CD4-positive, alpha-beta T cell treated with Interleukin-10 for 1 hour (primary cell): ENCODE measurements around the gene FOXJ3.

Experiments used
- DNase-seq: peaks from one replicate; pipeline ENCODE4 v3.0.0-alpha.2; 2020

FOXJ3 gene

DNA sequence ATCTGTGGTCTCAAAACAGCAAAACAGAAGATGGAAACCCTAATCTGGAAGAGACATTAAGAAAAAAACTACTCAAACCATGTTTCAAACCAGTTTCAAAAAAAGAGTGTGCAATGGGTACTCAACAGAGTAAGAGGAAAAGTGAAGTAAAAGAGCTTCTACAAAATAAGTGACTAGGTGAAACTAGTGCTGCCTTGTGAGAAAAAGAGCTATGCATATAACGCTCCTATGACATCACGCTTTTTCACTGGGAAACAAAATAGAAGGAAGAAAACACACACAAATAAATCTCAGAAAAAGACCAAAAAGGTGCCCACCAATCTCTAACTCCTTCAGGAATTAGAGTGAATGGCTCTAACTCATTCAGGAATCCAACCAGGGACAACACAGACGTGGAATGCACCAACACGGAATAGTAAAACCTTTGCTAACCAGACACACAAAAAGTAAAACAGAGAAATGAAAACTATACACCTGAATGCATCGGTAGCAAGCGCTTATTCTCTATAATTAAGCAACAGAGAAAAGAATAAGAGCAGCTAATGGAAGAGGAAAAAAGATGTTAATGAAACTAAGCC lies 1.3 kb downstream of the FOXJ3 start:
- DNase-seq = no peak

DNA sequence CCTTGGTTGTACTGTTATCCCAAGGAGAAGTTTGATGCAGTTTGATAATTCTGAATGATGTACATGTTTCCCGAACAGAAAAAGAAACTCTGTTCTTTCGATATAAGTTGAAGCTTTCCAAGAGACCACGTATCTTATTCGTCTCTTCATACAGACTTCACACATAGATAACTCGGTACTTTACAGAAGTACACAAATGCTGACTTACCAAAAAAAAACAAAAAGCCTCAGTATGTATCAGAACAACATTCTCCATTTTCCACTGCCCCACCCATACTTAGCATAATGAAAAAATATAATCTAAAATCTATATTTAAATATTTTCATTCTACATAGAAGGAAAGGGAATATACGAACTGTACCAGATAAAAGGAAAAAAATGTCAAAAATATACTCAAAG lies 2.2 kb downstream of the FOXJ3 start:
- DNase-seq = no peak

DNA sequence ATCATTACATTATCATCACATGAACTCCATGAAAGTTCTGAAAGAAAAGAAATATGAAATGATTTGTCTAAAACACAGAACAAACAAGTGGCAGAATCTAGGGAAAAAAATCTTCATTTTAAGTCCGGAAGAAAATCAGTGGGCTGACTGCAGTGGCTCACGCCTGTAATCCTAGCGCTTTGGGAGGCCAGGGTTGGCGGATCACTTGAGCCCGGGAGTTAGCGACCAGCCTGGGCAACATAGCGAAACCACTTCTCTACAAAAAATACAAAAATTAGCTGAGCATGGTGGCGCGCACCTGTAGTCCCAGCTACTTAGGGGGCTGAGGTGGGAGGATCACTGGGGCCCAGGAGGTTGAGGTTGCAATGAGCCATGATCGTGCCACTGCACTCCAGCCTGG lies 4.8 kb downstream of the FOXJ3 start:
- no peak for DNase-seq

DNA sequence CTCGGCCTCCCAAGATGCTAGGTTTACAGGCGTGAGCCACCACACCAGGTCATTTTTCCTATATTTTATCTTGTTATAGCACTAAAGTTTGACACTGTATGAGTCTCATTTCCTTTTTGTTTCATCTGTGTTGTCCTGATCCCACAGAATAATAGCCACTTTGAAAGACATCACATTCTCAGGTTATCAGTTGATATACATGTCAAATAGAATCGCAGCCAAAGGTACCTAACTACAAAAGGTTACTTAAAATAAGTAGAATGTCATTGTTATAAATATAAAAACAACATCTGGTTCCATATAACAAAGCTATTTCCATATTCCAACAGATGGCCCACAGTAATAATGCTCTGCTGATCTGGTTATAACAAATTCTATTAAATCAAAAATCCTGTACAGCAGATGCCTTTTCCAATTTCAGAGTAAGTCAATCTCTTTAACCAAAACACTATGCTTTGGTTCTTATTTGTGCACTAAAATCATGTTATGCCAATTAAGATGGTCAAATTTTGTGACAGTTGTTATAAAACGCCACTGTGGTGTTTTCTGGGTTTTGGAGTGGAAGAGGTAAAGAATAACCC lies 6.0 kb downstream of the FOXJ3 start:
- DNase-seq = no peak

DNA sequence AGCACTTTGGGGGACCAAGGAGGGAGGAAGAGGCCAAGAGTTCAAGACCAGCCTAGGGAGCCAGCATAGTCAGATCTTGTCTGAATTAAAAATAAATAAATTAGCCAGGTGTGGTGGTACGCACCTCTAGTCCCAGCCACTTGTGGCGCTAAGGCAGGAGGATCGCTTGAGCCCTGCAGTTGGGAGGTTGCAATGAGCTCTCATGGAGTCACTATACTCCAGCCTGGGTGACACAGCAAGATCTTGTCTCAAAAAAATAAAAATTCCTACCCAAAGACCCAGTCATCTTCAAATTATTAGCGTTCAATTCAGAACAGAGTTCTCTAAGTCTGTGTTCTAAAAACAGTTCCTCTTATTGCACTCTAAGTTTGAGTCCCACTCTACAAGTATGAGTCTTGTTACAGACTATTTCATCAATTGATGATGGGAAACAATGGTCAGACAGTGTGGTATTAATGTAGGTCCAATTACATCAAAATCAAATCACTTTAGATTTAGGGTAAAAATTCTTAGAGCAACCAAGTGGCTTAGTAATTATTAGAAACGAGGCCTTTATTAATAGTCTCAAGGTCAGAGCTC lies 6.9 kb downstream of the FOXJ3 start:
- DNase-seq = no peak

DNA sequence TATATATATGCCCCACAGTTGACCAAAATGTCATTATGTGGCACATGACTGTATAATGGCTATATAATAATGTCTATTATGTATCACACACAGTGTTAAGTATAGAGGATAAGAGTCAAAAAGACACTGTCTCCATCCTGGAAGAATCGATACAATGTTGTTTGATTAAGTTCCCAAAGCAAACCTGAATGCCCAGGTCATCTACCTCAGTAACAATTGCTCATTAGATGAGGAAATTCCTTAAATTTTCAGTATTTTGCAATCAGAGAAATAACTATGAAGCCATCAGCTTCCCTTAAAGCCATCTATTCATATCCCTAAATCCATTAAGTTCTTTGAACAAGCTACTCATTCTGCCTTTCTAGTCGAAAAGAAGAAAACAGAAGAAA lies 10.0 kb downstream of the FOXJ3 start:
- no peak for DNase-seq

DNA sequence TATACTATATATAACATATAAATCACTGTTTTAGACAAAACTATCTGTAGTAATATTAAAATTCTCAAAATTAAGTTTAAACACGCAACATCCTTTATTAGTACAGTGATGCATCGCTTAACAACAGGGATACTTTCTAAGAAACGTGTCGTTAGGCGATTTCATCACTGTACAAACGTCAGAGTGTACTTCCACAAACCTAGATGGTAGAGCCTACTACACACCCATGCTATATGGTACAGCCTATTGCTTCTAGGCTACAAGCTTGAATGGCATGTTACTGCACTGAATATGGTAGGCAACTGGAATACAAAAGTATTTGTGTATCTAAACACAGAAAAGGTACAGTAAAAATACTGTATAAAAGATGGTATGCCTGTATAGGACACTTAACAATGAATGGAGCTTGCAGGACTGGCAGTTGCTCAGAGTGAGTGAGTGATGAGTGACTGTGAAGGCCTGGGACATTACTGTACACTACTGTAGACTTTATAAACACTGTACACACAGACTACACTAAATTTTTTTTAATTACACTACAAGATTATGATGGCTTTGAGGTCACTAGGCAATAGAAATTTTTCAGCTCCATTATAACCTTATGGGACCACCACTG lies 10.5 kb downstream of the FOXJ3 start:
- DNase-seq = no peak

DNA sequence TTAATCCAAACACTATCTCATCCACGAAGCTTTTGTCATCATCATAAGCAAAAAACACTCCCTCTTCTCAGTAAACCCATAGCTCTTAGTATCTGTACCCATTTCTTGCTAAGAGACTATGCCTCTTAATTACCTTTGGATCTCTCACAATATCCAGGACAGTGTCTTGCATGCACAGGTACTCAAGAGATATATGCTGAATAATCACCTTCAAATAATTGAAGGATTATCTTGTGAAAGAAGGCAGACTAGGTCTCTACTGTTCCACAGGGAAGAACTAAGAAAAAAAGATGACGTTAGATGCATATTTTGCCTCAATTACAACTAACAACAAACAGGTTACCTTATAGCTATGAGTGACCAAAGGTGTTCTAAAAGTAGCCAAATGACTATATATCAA lies 11.5 kb downstream of the FOXJ3 start:
- DNase-seq = no peak

DNA sequence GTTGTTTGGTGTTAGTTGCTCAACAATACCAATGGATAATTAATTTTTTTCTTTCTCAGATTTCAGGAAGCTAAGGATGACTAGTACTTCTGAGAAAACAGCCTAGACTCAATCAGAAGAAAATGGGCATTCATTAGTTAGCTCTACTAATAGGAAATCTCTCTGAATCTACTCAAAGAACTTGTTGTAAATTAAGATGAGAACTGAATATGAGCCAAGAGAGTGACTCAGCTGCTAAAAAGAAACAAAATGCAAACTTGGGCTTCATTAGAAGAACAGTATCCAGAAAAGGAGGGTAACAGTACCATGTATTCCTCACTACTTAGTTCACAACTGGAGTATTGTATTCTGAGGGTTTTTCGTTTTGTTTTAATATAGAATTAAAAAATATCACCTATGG lies 12.5 kb downstream of the FOXJ3 start:
- DNase-seq = no peak

DNA sequence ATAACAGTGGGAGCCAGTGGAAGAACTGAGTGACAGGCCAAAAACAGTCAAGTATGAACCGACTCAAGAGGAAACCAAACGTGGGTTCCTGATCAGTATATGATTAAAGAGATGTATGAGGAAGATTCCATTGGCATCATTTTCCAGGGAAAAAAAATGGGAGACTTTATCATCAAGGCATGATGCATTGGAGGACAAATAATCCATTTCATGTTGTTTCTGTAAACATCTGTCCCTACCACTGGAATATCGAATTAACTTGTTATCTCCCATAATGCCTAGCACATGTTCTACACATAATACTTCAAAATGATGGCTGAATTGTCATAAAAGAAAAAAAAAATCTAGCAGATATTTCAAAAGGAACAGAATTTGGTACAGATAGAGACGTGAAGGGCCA lies 13.3 kb downstream of the FOXJ3 start:
- no peak for DNase-seq

DNA sequence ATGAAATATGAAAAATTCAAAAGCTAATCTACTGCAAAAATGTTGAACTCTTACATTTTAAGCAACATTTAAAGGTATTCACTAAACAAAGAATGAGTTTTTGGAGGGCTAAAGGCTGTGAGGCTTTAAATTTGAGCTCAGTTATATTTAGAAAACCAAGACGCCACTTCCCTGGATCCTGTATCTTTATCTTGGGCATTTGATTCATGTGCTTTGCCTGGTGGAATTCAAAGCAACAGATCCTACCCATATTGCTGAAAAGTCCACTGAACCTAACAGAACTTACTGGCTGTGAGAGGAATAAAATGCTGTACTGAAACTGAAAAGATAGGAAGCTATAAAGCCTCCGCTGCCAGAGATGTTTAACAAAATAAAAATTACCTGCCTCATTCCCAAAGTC lies 14.3 kb downstream of the FOXJ3 start:
- no peak for DNase-seq

DNA sequence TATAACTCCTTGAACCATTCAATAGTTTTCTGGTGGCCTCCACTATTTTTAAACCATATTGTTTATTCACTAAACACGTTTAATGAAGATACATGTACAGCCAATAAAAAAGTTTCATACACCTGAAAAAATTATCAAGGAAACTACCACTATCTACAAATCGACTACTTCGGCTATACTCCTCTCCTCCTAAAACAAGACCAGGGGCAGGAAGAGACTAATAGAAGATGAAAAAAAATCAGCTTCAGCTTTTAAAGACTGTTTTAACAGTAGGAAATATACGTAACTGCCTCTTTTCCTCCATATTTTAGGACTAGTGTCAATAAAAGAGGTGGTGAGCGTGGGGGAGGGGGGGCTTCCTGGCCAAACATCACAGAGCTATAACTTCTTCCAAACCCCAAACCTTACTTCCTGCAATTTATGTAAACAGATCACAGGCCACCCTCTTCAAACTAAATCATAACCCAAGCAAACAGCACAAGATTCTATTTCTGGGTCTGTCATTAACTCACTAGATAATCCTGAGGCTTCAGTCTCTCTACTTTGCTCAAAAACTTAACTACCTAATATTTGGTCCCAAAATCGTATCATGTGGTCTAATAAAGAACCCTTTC lies 15.1 kb downstream of the FOXJ3 start:
- peak; percentile 56 for DNase-seq

DNA sequence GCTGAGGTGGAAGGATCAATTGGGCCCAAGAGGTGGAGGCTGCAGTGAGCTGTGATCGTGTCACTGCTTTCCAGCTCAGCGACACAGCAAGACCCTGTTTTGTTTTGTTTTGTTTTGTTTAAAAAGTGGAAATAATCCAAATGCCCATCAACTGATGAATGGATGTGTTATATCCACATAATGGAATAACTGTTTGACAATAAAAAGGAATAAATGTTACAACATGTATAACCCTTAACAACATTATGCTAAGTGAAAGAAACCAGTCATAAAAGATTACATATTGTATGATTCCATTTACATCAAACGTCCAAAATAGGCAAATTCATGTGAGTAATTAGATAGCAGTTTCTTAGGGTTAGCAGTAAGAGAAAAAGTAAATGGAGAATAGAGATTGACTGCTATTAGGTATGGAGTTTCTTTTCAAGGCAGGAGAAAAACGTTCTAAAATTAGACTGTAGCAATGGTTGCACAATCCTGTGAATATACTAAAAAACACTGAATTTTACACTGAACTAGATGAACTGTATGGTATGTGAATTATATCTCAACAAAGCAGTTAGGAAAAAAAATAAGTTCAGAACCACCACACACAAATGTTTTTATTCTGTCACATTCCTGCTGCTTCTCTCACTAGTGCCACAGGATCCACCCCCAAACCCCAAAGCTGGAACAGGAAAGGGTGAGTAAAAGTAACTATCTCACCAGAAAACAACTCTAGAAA lies 15.7 kb downstream of the FOXJ3 start:
- peak; percentile 20 for DNase-seq

DNA sequence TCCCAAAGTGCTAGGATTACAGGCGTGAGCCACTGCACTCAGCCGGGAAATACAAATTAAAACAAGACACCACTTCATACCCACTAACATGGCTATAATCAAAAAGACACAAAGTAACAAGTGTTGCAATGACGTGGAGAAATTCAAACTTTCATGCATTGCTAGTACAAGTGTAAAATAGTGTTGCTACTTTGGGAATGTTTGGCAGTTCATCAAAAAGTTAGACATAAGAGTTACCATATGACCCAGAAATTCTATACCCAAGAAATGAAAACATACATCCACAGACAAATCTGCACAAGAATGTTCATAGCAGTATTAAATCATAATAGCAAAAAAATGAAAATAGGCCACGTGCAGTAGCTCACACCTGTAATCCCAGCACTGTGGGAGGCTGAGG lies 16.4 kb downstream of the FOXJ3 start:
- DNase-seq = no peak

DNA sequence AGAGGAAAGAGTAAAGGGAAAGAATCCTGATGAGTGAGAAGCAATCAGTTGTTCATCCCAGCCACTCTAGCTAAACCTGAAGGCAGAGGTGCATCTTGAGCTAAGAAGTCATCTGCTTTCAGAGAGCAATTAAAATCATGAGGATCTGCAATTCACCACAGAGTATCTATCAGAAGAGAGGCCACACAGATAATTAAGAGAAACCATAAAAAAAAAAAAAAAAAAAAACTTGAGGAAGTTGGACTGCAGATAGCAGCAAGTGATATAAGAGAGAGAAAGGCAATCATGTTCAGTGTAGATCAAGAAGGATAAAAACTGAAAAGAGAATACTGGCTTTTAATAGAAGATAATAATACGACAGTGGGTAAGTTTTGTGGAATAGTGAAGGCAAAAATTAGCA lies 17.7 kb downstream of the FOXJ3 start:
- no peak for DNase-seq

DNA sequence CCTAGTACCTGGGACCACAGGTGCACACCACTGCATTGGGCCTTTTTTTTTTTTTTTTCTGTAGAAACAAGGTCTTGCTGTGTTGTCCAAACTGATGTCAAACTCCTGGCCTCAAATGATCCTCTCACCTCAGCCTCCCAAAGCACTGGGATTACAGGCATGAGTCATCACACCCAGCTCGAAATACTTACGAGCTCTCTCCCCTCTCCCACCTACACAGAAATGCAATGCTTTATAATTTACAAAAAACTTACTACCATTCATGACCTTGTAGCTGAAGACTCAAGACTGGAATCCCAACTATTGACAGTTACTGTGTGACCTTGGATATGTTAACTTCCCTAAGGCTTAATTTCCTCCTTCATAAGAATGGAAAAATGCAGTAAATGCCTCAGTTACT lies 18.7 kb downstream of the FOXJ3 start:
- DNase-seq = no peak

DNA sequence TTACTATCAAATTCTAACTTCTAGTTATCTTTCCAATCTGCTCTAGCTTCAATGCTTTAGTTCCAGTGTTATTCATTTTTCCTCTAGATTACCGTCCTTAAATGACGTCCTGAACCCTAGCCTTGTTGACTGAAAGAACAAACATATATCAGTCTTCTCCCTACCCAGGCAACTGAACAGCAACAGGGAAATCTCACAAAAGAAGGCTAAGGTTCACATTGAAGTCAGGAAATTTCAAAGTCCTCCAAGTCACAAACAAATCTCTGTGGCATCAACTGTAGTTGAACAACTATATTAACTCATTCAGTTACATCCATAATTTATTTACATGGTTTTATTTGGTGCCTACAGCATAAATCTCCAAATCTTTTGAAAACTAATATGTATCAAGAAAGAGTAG lies 19.5 kb downstream of the FOXJ3 start:
- DNase-seq = no peak

DNA sequence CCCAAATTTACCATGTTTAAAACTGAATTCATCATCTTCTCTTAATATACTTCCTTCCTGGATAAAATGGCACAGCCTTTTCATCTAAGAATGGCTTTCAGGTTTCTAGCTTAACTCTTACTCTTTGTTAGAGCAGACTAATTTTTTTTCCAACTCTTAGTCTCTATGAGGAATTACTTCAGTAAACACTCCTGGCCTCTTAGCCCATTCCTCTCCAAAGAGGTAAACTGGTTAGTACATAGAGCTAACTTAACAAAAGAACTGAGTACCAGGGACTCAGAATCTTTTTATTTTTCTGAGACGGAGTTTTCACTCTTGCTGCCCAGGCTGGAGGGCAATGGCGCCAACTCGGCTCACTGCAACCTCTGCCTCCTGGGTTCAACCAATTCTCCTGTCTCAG lies 21.1 kb downstream of the FOXJ3 start:
- no peak for DNase-seq

DNA sequence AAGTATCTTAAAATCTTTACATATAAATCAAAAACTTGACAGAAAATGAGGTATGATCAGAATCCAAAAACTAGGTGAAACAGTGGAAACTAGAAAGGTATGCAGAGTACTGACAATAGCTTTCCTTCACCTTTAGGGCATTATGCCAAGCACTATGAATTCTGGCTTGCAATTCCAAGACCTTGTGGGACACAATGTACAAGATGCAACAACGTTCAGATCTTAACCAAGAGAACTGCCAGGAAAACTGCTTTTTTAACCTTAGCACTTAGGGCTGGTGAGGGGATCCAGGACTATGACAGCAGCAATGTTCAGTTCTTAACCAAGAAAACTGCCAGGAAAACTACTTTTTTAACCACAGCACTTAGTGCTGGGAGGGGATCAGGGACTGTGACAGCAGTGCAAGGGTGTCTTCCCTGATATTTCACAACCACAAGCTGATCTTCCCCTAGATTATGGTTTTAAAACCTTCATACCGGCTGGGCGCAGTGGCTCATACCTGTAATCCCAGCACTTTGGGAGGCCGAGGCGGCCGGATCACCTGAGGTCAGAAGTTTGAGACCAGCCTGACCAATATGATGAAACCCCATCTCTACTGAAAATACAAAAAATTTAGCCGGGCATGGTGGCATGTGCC lies 22.3 kb downstream of the FOXJ3 start:
- DNase-seq = no peak

DNA sequence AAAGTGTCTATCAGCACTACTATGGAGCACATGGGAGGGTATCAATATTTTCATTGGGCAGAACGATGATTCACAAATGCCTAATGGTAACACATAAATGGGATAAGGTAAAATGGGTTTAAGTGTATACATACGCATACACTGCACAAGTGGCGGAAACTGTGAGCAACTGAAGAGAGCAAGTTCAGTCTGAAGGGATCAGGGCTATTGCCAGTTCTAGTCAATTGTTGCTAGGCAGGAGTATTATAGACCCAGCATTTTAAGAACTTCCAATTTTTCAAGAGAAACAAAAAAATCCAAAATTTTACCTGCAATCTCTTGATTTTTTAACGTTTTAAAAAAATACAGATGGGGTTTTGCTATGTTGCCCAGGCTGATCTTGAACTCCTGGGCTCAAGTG lies 23.1 kb downstream of the FOXJ3 start:
- no peak for DNase-seq

DNA sequence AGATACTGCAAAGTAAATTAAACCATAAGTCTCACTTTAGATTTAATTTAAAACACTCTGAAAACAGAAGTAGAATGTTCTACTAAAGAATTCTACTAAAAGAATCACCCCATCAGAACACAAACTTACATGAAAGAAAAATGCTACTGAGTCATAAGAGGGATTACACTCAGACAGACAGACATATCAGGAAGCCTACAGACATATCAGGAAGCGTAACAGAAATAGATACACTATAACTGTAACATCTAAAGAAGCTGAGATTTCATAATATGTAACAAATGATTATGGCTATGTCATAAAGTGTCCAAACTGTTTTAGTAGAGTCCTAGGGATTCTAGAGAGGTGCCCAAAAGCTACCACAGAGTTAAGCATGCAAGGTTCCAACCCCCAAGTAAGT lies 23.9 kb downstream of the FOXJ3 start:
- DNase-seq = no peak

DNA sequence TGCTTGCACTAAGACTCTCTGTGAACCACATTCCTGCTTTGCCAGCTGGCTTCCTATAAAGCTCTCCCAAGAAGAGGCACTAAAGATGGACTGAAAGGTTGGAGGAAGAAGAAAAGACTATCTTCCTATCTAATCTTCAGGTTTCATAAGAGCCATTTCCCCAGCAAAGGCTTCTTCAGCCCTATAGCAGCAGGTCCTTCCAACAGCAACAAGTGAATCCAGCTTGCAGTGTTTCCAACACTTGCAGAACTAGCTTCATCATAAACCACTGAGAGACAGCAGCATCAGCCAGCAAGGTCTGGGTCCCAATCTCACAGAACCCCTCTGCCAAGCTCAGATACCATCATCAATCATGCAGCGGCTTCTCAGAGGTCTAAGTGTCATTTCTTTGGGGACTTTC lies 28.1 kb downstream of the FOXJ3 start:
- DNase-seq = no peak

DNA sequence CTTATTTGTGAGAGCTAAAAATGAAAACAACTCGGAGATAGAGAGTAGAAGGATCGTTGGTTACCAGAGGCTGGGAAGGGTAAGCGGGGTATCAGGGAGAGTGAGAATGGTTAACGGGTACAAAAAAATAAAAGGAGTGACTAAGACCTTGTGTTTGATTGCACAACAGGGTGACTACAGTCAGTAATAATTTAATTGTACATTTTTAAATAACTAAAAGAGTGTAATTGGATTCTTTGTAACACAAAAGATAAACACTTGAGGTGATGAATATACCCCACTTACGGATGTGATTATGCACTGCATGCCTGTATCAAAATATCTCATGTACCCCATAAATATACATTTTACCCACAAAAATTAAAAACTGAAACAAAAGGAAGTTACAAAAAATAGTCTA lies 29.4 kb downstream of the FOXJ3 start:
- DNase-seq = no peak
